H1 (cell line): ENCODE data around the gene ANKH. TPM values are rescaled to one million over a fixed set of nuclear protein-coding genes. Genes with fewer than 3 reads are reported as not detected.
A peak's percentile ranks its signal among the peaks of the same experiment; 100 is the strongest.

Source experiments
- CTCF ChIA-PET: fragments of 300-600 bp; sonication (Branson Sonifier 250); formaldehyde crosslinking; loops from one replicate; lab custom pipeline; 2021; ENCODE audit not compliant: partially characterized antibody; lab: Charles Lee
- POLR2A ChIA-PET: fragments of 300-600 bp; sonication (Branson Sonifier 250); formaldehyde crosslinking; loops from one replicate; lab custom pipeline; 2021; ENCODE audit warnings: inconsistent platforms; ENCODE audit not compliant: partially characterized antibody; lab: Charles Lee
- DNase-seq, 2 experiments: peaks; one replicate each; pipeline versions ENCODE4 v3.0.0 to v3.0.0-alpha.2; 2010 to 2022; ENCODE audit warnings: low spot score in 2 of 2, low read depth in 1 of 2, mixed read lengths in 1 of 2
- FAIRE-seq: peaks from 2 replicates; lab custom pipeline; 2011; peaks lifted over from hg19 to GRCh38; lab: Jason Lieb, UNC
- H2AFZ ChIP-seq: 2 replicates; pipeline ENCODE4 v1.8.1; 2012; ENCODE audit warnings: low read length, inconsistent platforms
- H2AK5ac ChIP-seq: 2 replicates; pipeline ENCODE4 v1.6.1; 2013; ENCODE audit warnings: low read depth, low read length
- H2BK120ac ChIP-seq: replicated peaks from 2 replicates; pipeline ENCODE3; 2013; ENCODE audit warnings: low read depth, low read length, inconsistent platforms
- H2BK12ac ChIP-seq: 2 replicates; pipeline ENCODE4 v1.6.1; 2013; ENCODE audit warnings: low read depth, low read length
- H2BK15ac ChIP-seq: 2 replicates; pipeline ENCODE4 v1.6.1; 2013; ENCODE audit warnings: low read length
- H2BK20ac ChIP-seq: 2 replicates; pipeline ENCODE4 v1.6.1; 2013; ENCODE audit warnings: low read length
- H2BK5ac ChIP-seq: 2 replicates; pipeline ENCODE4 v1.6.1; 2013; ENCODE audit warnings: low read depth, low read length
- H3K14ac ChIP-seq: 2 replicates; pipeline ENCODE4 v1.6.1; 2013; ENCODE audit warnings: inconsistent platforms; ENCODE audit not compliant: insufficient read length
- H3K18ac ChIP-seq: 2 replicates; pipeline ENCODE4 v1.6.1; 2013; ENCODE audit warnings: low read length; ENCODE audit errors: extremely low read depth
- H3K23ac ChIP-seq: 2 replicates; pipeline ENCODE4 v1.6.1; 2013; ENCODE audit warnings: inconsistent platforms; ENCODE audit not compliant: insufficient read length
- H3K23me2 ChIP-seq: 2 replicates; pipeline ENCODE4 v1.6.1; 2013; ENCODE audit warnings: low read depth, low read length
- H3K27ac ChIP-seq: 2 replicates; pipeline ENCODE4 v1.6.1; 2011; ENCODE audit warnings: low read depth, low read length, inconsistent platforms
- H3K27me3 ChIP-seq, 4 experiments: replicated peaks in 1 of 4; 1 replicate in 1 of 4; 2 replicates in 3 of 4; pipeline versions ENCODE4 v1.6.1 to v1.8.1; 2011 to 2013; ENCODE audit warnings: low read length in 3 of 4, mild to moderate bottlenecking in 3 of 4, inconsistent platforms in 2 of 4, mixed read lengths in 2 of 4, moderate library complexity in 1 of 4; ENCODE audit not compliant: control insufficient read depth in 3 of 4, insufficient read depth in 3 of 4; ENCODE audit errors: extremely low read depth in 1 of 4
- H3K36me3 ChIP-seq, 4 experiments: 2 replicates each; pipeline versions ENCODE4 v1.6.1 to v1.8.1; 2011 to 2013; ENCODE audit warnings: mild to moderate bottlenecking in 4 of 4, low read length in 3 of 4, moderate library complexity in 2 of 4, control low read depth in 1 of 4, inconsistent platforms in 1 of 4; ENCODE audit not compliant: insufficient read depth in 4 of 4, control insufficient read depth in 2 of 4
- H3K4ac ChIP-seq: replicated peaks from 2 replicates; pipeline ENCODE3; 2013; ENCODE audit warnings: low read length, low read depth, mixed read lengths, inconsistent platforms; ENCODE audit not compliant: insufficient read length
- H3K4me1 ChIP-seq, 4 experiments: replicated peaks in 1 of 4; 1 replicate in 1 of 4; 2 replicates in 3 of 4; pipeline versions ENCODE4 v1.6.1 to v1.8.1; 2011 to 2013; ENCODE audit warnings: low read length in 3 of 4, inconsistent platforms in 2 of 4, mixed read lengths in 1 of 4; ENCODE audit not compliant: insufficient read depth in 4 of 4, control insufficient read depth in 3 of 4
- H3K4me2 ChIP-seq, 2 experiments: 2 replicates each; pipeline versions ENCODE4 v1.6.1 to v1.8.1; 2011 to 2013; ENCODE audit warnings: low read depth in 2 of 2, low read length in 2 of 2, control low read depth in 1 of 2, inconsistent platforms in 1 of 2, mild to moderate bottlenecking in 1 of 2; ENCODE audit not compliant: insufficient read depth in 1 of 2
- H3K4me3 ChIP-seq, 4 experiments: fragments of 200-600, 300-600 bp in 1 of 4; sonication (generic), shearing (Covaris generic), sonication (Bioruptor Twin) in 1 of 4; 2 replicates each; pipeline versions ENCODE4 v1.5.1 to v1.8.1; 2011 to 2016; ENCODE audit warnings: low read length in 4 of 4, low read depth in 3 of 4, control low read depth in 2 of 4, inconsistent platforms in 2 of 4, mild to moderate bottlenecking in 2 of 4, mixed read lengths in 1 of 4, moderate library complexity in 1 of 4; ENCODE audit not compliant: insufficient read depth in 2 of 4; ENCODE audit errors: extremely low read depth in 1 of 4
- H3K56ac ChIP-seq: replicated peaks from 2 replicates; pipeline ENCODE3; 2013; ENCODE audit warnings: low read depth, mild to moderate bottlenecking, mixed read lengths, low read length, inconsistent platforms; ENCODE audit not compliant: insufficient read length
- H3K79me1 ChIP-seq: 2 replicates; pipeline ENCODE4 v1.6.1; 2013; ENCODE audit warnings: low read depth, low read length, control low read depth
- H3K79me2 ChIP-seq, 2 experiments: 2 replicates each; pipeline versions ENCODE4 v1.6.1 to v1.8.1; 2012 to 2013; ENCODE audit warnings: low read length in 2 of 2, mild to moderate bottlenecking in 2 of 2, inconsistent platforms in 1 of 2; ENCODE audit not compliant: insufficient read depth in 2 of 2, control insufficient read depth in 1 of 2
- H3K9ac ChIP-seq, 4 experiments: replicated peaks in 1 of 4; 1 replicate in 1 of 4; 2 replicates in 3 of 4; pipeline versions ENCODE4 v1.6.1 to v1.8.1; 2011 to 2013; ENCODE audit warnings: low read depth in 3 of 4, low read length in 3 of 4, control low read depth in 2 of 4, mild to moderate bottlenecking in 2 of 4, moderate library complexity in 2 of 4, inconsistent platforms in 1 of 4; ENCODE audit errors: extremely low read depth in 1 of 4
- H3K9me3 ChIP-seq, 2 experiments: 2 replicates each; pipeline versions ENCODE4 v1.6.1 to v1.8.1; 2012 to 2013; ENCODE audit warnings: mild to moderate bottlenecking in 2 of 2, moderate library complexity in 2 of 2, control low read depth in 1 of 2, inconsistent platforms in 1 of 2, low read depth in 1 of 2, low read length in 1 of 2, mixed read lengths in 1 of 2; ENCODE audit not compliant: insufficient read depth in 2 of 2
- H4K20me1 ChIP-seq, 2 experiments: replicated peaks in 1 of 2; 2 replicates each; pipeline versions ENCODE3 to v1.8.1; 2011 to 2013; ENCODE audit warnings: inconsistent platforms in 2 of 2, low read length in 2 of 2, mild to moderate bottlenecking in 1 of 2; ENCODE audit not compliant: insufficient read depth in 2 of 2, control insufficient read depth in 1 of 2
- H4K5ac ChIP-seq: 2 replicates; pipeline ENCODE4 v1.6.1; 2013; ENCODE audit warnings: low read length, low read depth, mixed read lengths, inconsistent platforms; ENCODE audit not compliant: insufficient read length
- H4K8ac ChIP-seq: 2 replicates; pipeline ENCODE4 v1.8.0; 2013; ENCODE audit warnings: mild to moderate bottlenecking, moderate library complexity, low read length, inconsistent platforms; ENCODE audit not compliant: insufficient read depth; ENCODE audit errors: extremely low read depth
- H4K91ac ChIP-seq: replicated peaks from 2 replicates; pipeline ENCODE3; 2013; ENCODE audit warnings: low read length, mixed read lengths, inconsistent platforms; ENCODE audit not compliant: insufficient read length
- MAFK ChIP-seq: IDR thresholded peaks from 2 replicates; pipeline ENCODE4 v1.6.1; 2012; ENCODE audit warnings: low read depth, mild to moderate bottlenecking, improper control_type of control experiment, low read length
- PHF8 ChIP-seq: fragments of 200-600 bp; sonication (generic); conservative IDR thresholded peaks from 2 replicates; pipeline ENCODE4 v1.7.1; 2012; ENCODE audit warnings: low read depth, mild to moderate bottlenecking, inconsistent platforms, low read length, moderate library complexity
- WGBS, 2 experiments: shearing (Covaris generic) in 1 of 2; methylation state at CpG; one replicate each; pipeline versions ENCODE4 v1.1.6 to v1.1.7; 2013 to 2015; ENCODE audit warnings: low lambda C conversion rate in 2 of 2, mixed read lengths in 2 of 2, inconsistent platforms in 1 of 2, low coverage in 1 of 2, missing lambda C conversion rate in 1 of 2; ENCODE audit not compliant: insufficient replicate concordance in 2 of 2, insufficient coverage in 1 of 2, insufficient read length in 1 of 2; ENCODE audit errors: extremely low coverage in 1 of 2, missing lambda C conversion rate in 1 of 2; 5-methylcytosine and 5-hydroxymethylcytosine counted together
- polyA plus RNA-seq, 7 experiments: library from polyadenylated mRNA; depleted of rRNA in 3 of 7; stranded (reverse) in 5 of 7; unstranded in 2 of 7; fragments of >200 nt in 5 of 7; fragments of 200-250 nt in 2 of 7; gene quantifications; 1 replicate in 5 of 7; 2 replicates in 1 of 7; 4 replicates in 1 of 7; pipeline versions ENCODE4 v1.2.1 to v1.2.3, GENCODE V29; 2011 to 2013; ENCODE audit warnings: missing spikeins in 2 of 7, mixed read lengths in 2 of 7
- total RNA-seq: library from RNA; stranded (reverse); fragmentation: NEBNext Ultra II Directional; extraction: Animal tissue kit (Norgen Biotek cat#: 25700); gene quantifications from 2 replicates; pipeline ENCODE4 v1.2.1, GENCODE V29; 2021

ANKH gene
- total and polyA plus RNA-seq, 2 of the 8 experiments (the other 6 are each of a cell fraction or from before 2014, with no cell fraction given), result 5.3 to 13.0 TPM

GRCh38 chr5:14726066-14726838 lies 145.3 kb downstream of the ANKH start:
- 86% methylated on average over 14 of the region's 14 CpGs; no CpG with 5 or more reads in 1 of the 2 experiments for WGBS, 2 experiments
- H3K4ac ChIP-seq, result peak overlapping the region; percentile 77
- no peak overlapping the region for H3K14ac ChIP-seq
- peak overlapping the region; percentile 86; the same call in 1 of the 2 replicates for H2BK5ac ChIP-seq
- H4K20me1 ChIP-seq, result no peaks in the 10 kb centered on the region
- H4K91ac ChIP-seq, result peak overlapping the region; percentile 52
- no peak for FAIRE-seq
- CTCF ChIA-PET, result interaction anchor here (0.7 to 5.3 kb wide), 45 partner anchors 8 to 301 kb away, joined by 3 to 93 read pairs (median 5); partner anchors contain the start of gene ANKH
- no peak overlapping the region for H2AFZ ChIP-seq
- TF ChIP-seq MAFK (no peak), PHF8 (no peak)
- H3K4me2 ChIP-seq, result 0 out of 4 replicates have a peak overlapping the region, but pooled peaks of 1 of the 2 experiments have one; percentile 8
- no peaks in the 10 kb centered on the region for H3K9me3 ChIP-seq
- H4K8ac ChIP-seq, result no peak overlapping the region; the same call in 1 of the 2 replicates
- no peak overlapping the region for H2BK120ac ChIP-seq
- H3K9ac ChIP-seq, result no peak overlapping the region
- H3K4me1 ChIP-seq, result peaks cover 8 to 22% (median 17%) of the 10 kb centered on the region in 4 experiments
- H3K56ac ChIP-seq, result no peak overlapping the region
- H2BK20ac ChIP-seq, result no peak overlapping the region; the same call in 1 of the 2 replicates
- no peak overlapping the region for H3K4me3 ChIP-seq
- no peaks in the 10 kb centered on the region for H3K79me2 ChIP-seq
- no peak for DNase-seq
- no peak overlapping the region; the same call in 1 of the 2 replicates for H3K27ac ChIP-seq
- H3K23me2 ChIP-seq, result 0 out of 2 replicates have a peak, but pooled peaks cover 3% of the 10 kb centered on the region
- no peak overlapping the region for H3K23ac ChIP-seq
- no peaks in the 10 kb centered on the region for H3K79me1 ChIP-seq
- H2BK12ac ChIP-seq, result peak overlapping the region; percentile 98; the same call in 1 of the 2 replicates
- no peak overlapping the region for H4K5ac ChIP-seq
- H3K18ac ChIP-seq, result peak overlapping the region; percentile 83
- H2AK5ac ChIP-seq, result peak overlapping the region; percentile 76; the same call in 1 of the 2 replicates
- POLR2A ChIA-PET, result interaction anchor here (1.6 kb wide), 1 partner anchor 14 kb away, joined by 3 read pairs; no protein-coding TSS in a partner anchor
- H3K36me3 ChIP-seq, result no peaks in the 10 kb centered on the region
- H3K27me3 ChIP-seq, result peaks cover 0 to under 1% (median 0%) of the 10 kb centered on the region in 4 experiments; a peak in 1 of 7 replicates
- H2BK15ac ChIP-seq, result peak overlapping the region; percentile 54
